HG02981 (cell line): Measurements from ENCODE around the gene GCDH.
"Not testable (repeated sequence)": the region's sequence is repeated elsewhere in the genome, so short reads cannot be mapped to it uniquely, and the experiment has no call there.

Experiments used
- ATAC-seq: cut with Tn5 transposase; IDR thresholded peaks from one replicate; pipeline ENCODE4 v1.9.1; 2021; ENCODE audit warnings: mild to moderate bottlenecking, moderate library complexity; ENCODE audit not compliant: unreplicated experiment

GCDH gene

GRCh38 chr19:12890787-12891552 lies at the start of gene GCDH:
Gene GCDH, plus strand, starts transcription at chr19:12891160. Its CDS starts 145 bp downstream, at chr19:12891305.
- peak; percentile 96 for ATAC-seq

GRCh38 chr19:12842511-12842910 lies 48.4 kb upstream of the GCDH start:
- ATAC-seq, result no peak

GRCh38 chr19:12843328-12843727 lies 47.6 kb upstream of the GCDH start:
- ATAC-seq, result no peak

- ATAC-seq, result no peak
Observed at GRCh38 chr19:12843999-12844732, 46.8 kb upstream of the GCDH start.

GRCh38 chr19:12846613-12847012 lies 44.3 kb upstream of the GCDH start:
- ATAC-seq, result not testable (repeated sequence)

GRCh38 chr19:12847159-12848139 lies 43.5 kb upstream of the GCDH start:
- peak; percentile 64 for ATAC-seq

- no peak for ATAC-seq
Observed at GRCh38 chr19:12856653-12857052, 34.3 kb upstream of the GCDH start.

GRCh38 chr19:12858041-12858928 lies 32.7 kb upstream of the GCDH start:
- ATAC-seq, result no peak

- no peak for ATAC-seq
Observed at GRCh38 chr19:12859546-12859945, 31.4 kb upstream of the GCDH start.

GRCh38 chr19:12864143-12864542 lies 26.8 kb upstream of the GCDH start:
- no peak for ATAC-seq

- no peak for ATAC-seq
Observed at GRCh38 chr19:12864721-12865715, 25.9 kb upstream of the GCDH start.

- ATAC-seq, result no peak
Observed at GRCh38 chr19:12865746-12866415, 25.1 kb upstream of the GCDH start.

- ATAC-seq, result no peak
Observed at GRCh38 chr19:12866416-12867119, 24.4 kb upstream of the GCDH start.

- no peak for ATAC-seq
Observed at GRCh38 chr19:12867120-12868099, 23.6 kb upstream of the GCDH start.

- no peak for ATAC-seq
Observed at GRCh38 chr19:12868540-12869112, 22.3 kb upstream of the GCDH start.

GRCh38 chr19:12871681-12872080 lies 19.3 kb upstream of the GCDH start:
- no peak for ATAC-seq
